Stimulated activated naive CD4-positive, alpha-beta T cell treated with Interleukin-2 at 50 U/mL for 16 hours (primary cell): ENCODE measurements around the gene TCF15.

ENCODE experiments used
- DNase-seq: peaks from one replicate; lab custom pipeline; 2025; lab: John Stamatoyannopoulos, UW

Gene TCF15

DNA sequence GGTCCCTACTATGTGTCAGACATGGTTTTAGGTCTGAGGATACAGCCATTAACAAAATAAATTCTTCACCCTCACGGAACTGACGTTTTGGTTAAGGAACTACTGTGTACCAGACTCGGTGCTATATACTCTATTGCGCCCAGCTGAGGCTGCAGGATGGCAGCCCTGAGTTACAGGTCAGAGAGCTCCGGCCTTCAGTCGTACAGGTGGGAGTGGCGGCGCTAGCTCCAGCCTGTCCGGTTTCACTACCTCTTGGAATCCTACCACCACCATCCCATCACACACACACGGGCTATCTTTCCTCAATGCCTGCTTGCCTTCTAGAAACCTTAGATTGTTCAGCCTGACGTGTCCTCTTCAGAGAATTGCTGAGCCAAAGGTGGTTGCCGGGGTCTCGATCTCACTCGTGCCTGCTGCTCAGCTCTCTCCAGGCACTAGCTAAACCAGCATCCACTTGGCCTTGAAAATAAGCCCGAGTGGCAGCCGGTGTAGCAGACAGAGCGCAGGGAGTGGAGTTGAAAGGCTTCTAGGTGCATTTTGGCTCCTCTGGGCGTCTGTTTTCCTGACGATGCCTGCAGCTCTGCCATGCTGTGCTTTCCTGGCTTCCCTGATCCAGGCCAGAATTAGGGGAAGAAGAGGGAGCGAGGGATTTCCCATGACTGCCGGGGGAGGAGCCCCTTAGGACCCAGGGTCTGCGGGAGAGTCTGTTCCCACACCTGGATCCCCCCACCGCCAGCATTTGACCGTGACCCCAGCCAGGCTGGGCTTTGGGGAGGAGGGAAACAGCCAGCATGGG, 1.1 kb upstream of the TCF15 start:
- no peak for DNase-seq

DNA sequence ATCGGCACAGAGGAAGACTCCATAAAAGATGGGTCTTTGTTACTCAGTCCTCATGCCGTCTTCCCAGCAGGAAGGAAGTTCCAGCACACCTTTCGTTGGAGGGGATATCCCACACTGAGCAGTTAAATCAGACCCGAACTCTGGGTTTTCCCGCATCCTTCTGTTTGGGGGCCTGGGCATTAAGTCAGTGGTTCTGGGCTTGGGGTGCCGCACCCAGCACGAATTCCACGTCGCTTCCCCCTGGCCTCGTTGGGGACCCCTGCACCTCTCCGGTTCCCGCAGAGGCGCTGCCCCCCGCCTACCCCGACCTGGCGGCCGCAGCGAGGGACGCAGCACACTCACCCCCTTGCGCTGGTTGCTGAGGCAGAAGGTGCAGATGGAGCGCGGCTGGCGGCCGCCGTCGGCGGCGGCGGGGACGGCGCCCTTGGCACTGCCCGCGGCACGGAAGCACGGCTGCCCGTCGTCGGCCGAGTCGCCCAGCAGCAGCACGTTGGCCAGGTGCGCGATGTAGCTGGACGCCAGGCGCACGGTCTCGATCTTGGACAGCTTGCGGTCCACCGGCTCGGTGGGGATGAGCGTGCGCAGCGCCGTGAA, 641 bp downstream of the TCF15 start:
- DNase-seq, result no peak

DNA sequence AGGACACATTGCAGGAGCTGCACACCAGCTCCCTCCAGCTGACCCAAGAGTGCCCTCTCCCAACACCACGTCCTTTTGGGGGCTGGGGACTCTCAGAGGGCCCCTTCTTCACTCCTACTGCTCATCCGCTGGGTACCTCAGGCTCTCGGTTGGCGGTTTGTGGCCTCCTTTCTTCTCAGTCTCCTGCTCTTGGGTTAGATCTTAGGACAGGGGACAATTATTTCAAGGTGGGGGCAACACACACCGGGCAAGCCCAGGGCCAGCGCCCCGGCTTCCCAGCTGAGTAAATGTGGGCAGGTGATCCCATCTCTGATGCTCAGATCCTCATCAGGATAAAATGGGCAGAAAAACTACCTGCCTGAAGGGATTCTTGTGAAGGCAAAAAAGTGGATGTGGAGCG, 1.1 kb downstream of the TCF15 start:
- DNase-seq, result no peak

DNA sequence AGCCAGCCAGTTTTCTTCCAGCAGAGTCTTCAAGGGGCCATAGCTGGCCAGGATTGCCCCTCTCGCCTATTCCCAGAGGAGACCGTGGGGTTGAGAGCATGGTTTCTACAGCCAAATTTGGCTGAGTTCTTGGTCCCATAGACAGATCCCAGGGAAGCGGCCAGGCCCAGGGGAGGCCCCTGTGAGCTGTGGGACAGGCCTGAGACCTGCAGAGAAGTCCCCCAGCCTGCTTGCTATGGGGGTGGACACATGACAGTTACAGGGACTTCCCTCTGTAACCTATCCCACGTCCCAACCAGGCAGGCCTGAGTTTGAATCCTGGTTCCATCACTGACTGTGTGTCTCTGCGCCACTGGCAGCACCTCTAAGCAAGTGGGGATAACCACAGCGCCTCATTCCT, 2.6 kb downstream of the TCF15 start:
- no peak for DNase-seq

DNA sequence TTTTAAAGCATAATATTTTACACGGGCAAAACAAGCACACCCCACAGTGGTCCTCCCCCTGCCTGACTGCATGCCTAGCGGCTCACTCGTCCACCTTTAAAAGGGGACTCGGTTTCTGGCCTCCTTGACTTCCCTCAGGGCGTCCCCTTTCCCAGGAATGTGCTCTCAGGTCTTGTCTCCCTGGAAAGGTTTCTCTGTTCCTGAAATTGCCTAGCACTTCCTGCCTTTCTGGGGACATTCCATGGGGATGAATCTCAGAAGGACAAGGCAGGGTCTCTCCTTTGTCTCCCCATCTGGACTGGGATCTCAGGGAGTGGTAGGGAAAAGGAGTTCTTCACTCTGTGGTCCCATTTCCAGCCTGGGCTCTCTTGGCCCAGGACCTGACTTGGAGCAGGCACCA, 4.9 kb downstream of the TCF15 start:
- DNase-seq, result no peak

DNA sequence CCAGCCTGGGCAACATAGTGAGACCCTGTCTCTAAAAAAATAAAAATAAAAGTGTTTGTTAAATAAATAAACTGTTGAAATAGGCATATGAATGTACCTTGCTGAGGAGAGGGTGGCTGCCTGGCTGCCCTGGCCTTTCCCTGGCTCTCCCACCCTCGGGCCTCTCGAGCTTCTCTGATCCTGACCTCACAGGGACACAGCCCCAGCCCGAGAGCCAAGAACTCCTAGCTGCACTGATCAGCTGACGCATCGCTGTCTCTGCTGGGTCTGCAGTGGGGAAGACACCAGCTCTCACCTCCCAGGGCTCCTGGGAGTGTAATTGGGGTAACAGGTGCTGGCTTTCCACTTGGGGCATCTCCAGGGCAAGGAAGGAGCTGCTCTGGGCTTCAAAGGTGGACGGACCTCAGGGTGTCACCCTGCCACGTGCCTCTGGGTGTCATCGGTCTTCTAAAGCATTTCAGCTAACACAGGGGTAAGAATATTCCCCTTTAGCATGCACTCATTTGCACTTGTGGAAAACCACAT, 6.9 kb downstream of the TCF15 start:
- DNase-seq, result no peak

DNA sequence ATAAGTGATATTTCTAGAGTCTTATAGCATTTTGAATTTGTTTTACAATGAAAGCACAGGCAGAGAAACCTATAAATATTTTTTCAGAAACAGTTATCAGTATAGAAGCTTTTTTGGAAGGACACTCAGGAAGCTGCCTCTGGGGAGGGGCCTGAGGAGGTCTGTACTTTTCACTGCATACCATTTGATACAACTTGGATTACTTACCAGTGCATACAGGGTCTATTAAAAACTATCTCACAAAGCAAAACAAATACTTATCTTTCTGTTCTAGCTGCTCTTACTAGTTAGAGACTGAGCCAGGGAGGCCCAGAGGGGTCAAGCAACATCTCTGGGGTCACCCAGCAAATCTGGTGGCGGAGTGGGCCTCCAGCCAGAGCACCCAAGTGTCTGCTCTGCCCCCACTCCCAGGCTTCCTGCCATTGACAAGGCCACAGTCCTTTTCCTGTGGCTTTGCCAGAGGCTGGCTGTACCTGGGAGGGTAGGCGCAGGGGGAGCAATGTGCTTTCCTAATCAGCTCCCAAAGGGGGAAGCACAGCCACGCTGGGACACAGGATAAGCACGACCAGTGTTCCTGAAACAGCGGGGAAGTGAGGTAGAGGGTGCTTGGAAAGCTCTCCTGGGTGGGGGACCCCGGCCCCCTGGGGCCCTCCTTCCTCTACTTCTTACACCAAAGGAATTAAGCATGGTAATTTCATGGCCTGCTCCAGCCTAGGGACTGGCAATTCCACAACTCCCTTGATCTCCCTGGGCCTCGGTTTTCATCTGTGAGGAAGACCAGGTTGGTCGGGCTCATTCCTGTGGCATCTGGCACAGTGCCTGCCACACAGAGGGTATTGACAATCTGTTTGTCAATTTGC, 7.8 kb downstream of the TCF15 start:
- DNase-seq, result no peak

DNA sequence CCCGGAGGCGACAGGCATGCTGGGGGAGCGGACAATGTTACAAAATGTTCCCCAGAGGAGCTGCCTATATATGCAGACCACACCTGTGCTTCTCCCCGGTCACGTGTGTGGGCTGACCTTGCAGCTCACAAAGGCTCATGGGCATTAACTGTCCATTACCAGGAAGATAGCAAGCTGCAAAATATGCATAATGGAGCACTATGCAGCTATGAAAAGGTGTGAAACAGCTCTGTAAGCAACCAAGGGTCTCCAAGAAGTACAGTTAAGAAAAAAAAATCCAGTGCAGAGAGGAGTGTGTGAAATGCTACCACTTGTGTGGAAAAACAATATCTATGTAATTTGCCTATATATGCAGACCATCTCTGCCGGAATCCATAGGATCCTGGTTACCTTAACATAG, 9.4 kb downstream of the TCF15 start:
- no peak for DNase-seq

DNA sequence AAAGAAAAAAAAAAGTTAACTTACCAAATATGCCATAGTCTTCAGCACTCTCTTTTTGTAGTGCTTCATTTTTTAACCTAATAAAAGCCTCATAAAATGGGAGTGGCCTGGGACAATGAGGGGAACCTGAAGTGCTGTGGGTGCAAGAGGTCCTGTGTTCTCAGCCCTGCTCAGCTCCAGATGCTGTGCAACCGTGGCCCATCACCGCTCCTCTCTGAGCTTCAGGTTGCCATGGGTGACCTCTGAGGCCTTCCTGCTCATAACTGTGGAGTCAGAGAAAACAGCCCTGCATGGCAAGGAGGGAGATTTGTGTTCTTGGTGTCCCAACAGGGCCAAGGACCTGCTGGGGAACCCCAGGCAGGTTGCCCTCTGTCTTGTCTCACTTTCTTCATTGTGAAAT, 10.0 kb downstream of the TCF15 start:
- DNase-seq, result no peak

DNA sequence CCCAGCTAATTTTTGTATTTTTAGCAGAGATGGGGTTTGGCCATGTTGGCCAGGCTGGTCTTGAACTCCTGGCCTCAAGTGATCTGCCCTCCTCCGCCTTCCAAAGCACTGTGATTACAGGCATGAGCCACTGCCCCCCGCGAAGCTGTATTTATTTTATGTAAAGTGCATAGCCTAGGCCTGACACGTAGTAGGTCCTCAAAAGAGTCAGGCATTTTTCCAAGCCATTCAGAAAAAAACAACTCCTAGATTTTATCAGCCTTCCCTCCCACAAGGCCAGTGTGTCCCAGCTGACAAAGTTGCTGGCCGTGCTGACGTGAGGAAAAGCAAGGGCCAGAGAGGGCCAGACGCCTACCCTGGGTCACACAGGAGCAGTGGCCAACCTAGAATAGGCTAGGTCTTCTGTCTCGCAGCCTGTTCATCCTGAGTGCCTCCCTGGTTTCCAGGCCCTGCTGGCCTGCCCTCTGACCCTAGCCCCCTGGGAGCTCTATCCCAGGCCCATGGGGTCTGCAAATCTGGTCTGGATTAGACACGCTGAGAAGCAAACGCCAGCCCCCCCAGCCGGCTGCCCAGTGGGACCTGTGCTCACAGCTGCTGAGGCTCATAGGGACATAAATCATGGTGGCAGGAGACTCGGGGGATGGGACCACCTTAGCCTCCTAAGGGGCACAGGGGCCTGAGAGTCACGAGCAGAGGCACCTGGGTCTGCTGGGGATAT, 11.8 kb downstream of the TCF15 start:
- no peak for DNase-seq

DNA sequence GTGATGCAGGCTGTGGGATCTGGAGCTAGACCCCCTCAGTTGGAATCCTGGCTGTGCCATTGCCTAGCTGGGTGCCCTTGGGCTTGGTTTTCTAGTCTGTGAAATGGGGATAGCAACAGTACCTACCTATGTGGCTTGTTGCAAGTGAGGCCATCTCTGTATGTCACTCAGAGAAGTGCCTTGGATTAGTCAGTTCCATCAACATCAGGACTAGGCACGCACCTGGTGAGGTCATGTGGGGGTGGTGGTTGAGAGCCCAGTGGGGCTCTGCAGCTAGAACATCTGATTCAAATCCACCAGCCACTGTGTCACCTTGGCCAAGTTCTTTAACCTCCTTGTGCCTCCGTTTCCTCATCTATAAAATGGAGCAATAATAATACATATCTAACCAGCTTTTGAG, 12.5 kb downstream of the TCF15 start:
- DNase-seq, result no peak

DNA sequence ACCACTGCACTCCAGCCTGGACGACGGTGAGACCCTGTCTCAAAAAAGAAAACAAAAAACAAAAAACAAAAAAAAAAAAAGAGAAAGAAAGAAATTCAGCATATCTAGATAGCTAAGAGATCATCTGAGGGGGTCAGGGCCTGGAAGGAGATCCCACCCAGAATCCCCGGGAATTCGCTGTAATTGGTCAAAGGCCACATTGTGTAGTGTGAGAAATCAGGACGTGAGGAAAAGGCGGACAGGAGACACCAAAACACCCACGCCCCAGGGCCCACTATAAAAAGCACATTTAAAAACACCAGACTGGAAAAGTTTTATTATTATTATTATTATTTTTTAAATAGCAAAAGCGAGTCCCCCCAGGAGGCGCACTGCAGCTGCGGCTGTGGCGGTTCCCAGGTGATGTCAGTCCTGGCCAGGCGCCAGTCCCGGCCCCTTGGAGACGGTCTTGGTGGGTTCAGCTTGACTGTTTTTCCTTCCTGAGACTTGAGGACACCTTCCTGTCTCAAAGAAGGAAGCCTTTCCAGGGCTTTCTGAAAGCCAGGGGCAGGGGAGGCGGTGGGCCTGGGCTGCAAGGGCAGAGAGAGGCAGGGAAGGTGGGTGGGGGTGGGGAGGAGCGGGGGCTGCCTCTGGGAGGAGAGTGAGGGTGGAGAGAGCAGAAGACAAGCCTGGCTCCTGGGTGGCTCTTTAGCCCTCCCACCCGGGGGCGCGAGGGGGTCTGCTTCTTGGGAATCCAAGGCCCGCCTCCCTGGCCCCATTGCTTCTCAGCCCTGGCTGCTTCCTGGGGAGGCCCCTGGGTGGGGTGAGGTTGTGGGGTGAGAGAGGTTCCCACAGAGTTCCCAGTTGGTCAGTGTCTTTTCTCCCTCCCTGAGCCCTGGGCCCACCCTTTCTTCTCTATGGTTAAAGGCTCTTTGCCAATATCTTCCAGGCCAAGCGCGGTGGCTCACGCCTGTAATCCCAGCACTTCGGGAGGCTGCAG, 14.5 kb downstream of the TCF15 start:
- DNase-seq, result no peak

DNA sequence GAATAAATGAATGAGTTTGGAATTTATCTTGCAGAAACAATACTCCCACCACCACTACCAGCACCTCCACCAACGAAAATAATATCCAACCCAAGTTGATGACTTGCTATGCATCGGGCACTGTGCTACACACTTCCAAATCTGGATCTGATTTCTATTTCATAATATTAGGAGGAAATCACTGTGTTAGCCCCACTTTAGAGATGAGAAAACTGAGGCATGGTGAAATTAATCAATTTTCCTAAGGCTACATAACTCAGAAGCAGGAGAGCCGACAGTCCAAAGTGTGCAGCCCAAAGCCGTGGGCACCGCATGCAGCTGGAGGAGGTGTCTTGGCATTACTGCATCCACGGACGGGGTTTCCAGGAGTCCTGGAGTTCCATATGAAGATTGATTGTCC, 17.6 kb downstream of the TCF15 start:
- DNase-seq, result no peak

DNA sequence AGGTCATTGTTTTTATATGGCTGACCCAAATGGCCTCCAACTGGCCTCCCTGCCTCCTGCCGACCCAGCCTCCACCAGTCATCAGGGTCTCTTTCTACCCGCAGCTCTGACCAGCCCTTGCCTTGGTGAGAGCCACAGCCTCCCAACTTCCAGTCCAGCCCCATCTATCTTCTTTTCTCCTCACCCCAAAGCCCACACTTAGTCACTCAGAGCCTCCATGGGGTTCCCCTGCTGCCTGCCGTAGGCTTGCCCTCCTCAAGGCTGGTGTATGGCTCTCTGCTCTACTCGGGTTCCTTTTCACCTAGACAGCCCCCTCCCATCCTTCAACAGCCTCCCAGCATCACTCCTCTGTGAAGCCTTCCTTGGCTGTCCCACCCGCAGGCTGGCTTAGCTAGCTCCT, 18.2 kb downstream of the TCF15 start:
- no peak for DNase-seq

DNA sequence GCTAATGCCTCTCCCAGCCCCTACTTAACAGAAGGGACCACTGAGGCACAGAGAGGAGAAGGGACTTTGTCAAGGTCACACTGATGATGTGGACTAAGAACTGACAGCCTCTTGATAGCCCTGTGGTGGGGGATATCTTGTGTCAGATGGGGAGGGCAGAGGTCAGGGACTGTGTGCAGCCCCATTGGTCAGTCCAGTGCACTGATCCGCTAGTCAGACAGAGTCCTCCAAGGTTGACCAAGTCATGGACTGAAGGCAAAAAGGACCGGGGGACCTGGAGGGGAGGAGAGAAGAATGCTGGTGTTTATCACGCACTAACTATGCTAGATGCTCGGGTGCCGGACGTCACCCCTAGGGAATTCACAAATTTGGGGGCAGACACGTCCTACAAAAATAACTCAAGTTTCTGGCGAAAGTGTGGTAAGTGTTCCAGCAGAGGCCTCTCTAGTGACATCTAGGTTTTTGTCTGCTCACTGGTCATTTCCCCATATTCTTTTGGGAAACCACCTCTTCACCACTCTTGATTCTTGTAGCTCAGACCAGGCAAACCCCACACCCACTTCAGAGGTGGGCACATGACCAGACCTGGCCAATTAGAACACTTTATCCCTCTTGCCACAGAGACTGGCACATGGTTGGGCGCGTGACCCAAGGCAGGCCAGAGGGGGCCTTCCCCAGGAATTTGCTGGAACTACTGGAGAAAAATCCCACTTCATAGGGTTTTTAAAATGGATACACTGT, 21.0 kb downstream of the TCF15 start:
- no peak for DNase-seq

DNA sequence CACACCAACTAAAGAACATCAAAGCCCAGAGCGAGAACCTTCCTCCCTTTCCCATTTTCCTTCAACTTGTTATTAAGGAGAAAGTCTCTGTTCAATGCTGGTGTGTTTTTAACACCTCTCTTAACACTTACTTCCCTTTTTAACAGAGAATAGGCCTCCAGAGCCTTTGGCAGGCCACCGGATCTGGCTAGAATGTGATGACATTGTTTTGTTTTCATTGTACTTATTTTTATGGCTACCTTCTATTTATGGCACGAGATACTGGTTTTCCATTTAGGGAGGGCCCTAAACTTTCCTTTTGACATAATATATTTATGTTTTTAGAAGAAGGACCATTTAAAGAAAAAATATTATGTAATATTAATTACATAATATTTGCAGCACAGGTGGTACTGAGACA, 21.6 kb downstream of the TCF15 start:
- no peak for DNase-seq

DNA sequence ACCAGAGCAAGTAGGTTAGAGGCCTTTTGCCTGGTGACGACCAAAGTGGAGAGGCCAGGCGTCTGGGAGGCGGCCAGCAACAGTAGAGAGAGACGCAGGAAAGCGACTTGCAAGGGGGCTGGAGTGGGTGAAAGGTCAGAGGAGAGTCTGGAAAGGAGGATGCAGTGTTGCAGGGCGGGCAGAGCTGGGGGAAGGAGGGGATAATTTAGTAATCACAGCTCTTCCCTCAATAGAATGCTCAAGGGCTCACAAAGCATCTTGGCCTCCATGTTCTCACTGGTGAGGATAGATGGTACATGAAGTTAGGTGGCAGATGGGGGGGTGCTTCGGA, 25.2 kb downstream of the TCF15 start:
- DNase-seq, result no peak

DNA sequence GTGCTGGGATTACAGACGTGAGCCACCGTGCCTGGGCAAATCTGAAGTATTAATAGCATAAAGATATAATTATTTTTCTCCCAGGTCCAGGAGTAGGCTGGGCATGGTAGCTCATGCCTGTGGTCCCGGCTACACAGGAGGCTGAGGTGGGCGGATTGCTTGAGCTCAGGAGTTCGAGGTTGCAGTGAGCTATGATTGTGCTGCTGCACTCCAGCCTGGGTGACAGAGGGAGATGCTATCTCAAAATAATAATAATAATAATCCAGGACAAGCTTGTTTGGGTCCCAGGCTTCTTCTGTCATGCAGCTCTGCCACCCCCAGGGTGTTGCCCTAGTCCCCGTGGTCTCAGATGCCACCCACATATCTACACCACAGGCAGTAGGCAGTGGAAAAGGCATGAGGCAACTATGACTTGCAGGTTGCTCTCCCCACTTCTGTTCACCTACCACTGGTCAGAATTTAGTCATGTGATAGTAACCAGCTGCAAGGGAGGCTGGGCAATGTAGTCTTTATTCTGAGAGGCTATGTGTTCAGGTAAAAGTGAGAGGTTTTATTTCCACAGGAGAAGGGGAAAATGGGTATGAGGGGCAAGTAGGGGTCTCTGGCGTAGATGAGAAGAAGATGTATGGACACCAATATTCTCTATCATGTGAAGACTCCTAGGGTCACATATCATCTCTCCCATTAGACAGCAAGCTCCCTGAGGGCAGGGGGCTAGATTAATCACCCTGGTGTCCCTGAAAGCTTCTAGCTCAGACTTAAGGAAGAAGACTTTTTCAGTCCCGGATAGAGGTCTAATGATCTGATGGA, 25.7 kb downstream of the TCF15 start:
- peak; percentile 14 for DNase-seq

DNA sequence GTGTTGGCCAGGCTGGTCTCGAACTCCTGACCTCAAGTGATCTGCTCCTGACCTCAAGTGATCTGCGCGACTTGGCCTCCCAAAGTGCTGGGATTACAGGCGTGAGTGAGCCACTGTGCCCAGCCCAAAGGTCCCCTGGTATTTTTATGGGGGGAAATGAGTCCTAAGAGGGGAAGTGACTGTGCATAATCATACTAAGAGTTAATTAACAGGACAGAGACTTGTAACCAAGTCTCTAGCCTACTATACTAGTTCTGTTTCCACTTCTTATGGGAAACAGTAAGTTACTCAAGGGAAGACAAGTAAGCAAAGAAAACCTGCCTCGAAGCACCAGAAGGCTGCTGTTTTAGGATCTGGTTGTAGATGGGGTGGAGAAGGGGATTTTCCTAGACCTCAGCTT, 27.9 kb downstream of the TCF15 start:
- no peak for DNase-seq
